NCI-H526 (cell line): ENCODE data around the gene HIPK2.
"Not testable (repeated sequence)": the region's sequence is repeated elsewhere in the genome, so short reads cannot be mapped to it uniquely, and the experiment has no call there.

ENCODE experiments used
- DNase-seq, 2 experiments: peaks; one replicate each; lab custom pipeline; 2025; lab: John Stamatoyannopoulos, UW

Gene HIPK2

DNA sequence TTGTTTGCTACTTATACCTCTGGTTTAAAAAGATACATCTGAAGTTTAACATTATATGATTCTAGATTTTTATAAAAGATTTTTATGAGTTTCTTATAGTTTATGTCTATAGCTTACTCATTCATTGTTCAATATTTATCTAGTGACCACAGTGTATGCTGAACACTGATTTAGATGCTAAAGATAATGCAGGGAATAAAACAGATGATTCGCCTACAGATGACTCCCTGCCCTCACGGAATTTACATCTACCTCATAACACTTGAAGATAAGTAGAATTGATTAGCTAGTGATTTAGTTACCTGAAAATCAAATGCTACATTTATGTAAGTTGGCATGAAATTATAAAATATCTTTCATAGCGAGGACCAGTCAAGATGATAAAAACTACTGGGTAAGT is 105.8 kb downstream of the HIPK2 start:
- no peak for DNase-seq

DNA sequence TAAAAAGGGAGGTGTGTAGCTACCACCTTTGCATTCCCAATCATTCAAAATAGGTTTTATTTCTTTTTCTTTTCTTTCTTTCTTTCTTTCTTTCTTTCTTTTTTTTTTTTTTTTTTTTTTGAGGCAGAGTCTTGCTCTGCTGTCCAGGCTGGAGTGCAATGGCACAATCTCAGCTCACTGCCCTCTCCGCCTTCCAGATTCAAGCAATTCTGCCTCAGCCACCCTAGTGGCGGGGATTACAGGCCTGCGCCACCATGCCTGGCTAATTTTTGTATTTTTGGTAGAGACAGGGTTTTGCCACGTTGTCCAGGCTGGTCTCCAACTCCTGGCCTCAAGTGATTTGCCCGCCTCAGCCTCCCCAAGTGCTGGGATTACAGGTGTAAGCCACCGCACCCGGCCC is 107.1 kb downstream of the HIPK2 start:
- DNase-seq = not testable (repeated sequence)

DNA sequence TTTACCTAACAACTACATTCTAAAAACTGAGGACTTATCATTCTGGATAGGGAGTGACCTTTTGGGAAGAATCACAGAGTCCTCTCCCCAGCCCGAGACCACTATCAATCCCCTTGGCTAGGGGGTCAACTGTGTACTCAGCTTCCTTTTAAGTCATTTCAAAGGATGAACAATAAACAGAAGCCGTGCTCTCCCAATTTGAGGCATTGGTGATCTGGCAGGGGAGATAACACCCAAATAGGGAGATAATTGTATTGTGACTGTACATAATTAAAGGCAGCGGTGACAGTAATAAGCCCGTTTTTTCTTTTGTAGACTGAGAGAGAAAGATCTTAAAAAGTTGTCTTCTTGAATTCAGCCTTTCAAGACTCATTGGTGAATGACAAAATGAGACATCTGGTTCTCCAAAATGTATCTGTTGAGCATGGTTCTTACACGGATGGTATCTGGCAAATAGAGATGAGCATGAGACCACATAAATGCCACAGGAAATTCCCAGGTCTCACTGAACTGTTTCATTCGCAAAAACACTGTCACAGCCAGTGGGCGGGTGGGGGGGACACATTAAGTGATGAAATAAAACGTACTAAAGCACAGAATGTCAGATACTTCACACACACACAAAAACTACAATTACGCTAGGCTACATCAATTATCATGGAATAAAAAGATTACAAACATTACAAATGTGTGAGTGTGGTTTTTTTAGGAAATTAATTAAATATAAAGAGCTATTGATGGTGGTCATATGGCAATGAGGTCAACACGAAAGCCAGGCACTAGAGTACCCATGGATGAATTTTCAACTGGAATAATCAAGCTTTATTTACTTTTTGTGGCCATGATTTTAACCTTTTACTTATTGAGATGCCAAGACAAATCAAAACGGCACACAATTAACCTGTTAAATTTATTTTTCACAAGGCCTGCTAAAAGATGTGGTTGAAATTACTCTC is 108.4 kb downstream of the HIPK2 start:
- no peak for DNase-seq

DNA sequence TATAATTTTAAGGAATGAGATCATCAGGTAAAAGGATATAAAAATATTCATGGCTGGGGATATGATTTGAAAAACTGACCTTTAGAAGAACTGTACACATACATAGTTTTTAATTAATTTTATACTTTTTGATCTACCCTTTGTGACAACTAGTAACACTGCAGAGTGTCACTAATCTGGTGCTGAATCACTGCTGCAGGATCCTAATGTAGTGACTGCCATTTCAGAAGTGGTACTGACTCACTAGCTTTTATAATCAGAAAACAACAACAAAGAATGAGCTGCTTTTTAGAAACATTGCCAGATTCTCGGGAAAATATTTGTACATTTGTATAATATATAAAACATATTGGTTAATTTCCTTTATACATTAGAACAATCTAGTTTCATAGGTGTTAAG is 110.4 kb downstream of the HIPK2 start:
- no peak for DNase-seq

DNA sequence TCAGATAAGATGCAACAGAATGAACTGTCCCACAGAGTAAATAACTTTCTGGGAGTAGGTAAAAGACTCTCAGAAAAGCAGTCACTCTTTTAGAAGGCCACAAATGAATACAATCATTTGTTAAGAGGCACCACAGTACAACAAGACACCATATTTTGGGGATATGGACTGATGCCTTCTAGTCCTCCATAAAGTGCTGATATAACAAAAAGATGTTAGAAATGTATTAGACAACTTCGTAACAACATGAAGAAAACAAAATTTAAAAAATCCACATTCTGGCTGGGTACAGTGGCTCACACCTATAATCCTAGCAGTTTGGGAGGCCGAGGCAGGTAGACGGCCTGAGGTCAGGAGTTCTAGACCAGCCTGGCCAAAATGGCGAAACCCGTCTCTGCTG is 111.3 kb downstream of the HIPK2 start:
- DNase-seq = no peak

DNA sequence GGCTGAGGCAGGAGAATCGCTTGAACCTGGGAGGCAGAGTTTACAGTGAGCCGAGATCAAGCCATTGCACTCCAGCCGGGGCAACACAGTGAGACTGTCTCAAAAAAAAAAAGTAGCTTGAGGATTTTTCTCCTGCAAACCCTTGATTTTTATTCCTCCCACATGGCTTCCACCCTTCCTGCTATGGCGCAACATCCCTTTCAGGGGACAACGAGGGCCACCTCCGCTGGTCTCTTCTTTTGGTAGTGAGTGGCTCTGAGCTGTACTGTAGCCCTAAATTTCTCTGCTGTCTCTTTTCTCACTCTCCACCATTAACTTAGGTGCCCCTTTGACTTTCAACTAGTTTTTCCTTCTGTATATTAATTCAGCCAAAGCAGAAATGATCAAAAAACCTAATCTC is 113.4 kb downstream of the HIPK2 start:
- DNase-seq = no peak

DNA sequence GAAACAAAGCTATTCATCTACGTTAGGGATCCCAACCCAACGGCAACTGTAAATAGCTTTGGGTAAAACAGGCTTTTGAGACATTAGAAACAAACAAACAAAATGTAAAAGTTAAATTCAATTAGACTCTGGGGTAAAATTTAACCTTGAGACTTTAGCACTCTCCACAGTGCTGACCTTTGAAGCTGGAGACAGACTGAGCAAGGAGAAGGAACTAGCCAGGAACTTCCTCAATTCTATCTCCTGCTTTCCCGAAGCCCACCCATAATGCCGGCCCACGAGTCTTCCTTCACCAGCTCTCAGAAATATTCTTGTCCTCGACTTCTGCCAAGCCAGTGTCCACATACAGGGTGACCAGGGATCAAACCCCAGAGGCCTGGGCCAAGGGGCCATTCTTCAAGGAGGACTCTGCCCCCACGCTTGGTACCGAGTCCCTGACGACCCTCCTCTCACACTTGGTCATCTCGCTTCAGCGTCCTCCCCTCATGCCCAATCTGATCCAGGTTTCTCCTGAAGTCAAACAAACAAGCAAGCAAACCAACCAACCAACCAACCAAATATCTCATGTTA is 114.1 kb downstream of the HIPK2 start:
- no peak for DNase-seq

DNA sequence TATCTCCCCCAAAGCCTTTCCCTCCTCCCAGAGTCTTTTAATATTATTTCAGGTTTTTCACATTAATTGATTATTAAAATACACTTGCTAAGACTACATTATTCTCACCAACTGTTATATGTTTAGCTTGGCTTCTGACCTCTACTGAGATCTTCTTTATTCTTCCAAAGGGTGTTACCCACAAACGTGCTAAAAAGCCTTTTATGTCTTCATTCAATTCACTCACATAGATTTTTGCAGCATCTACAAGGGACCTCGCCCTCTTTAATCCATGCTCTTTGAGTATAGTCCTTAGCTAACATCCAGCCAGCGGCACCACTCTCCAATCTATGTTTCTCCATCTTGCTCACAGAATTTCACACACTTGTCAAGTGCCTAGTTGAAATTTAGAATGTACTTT is 115.9 kb downstream of the HIPK2 start:
- DNase-seq = no peak

DNA sequence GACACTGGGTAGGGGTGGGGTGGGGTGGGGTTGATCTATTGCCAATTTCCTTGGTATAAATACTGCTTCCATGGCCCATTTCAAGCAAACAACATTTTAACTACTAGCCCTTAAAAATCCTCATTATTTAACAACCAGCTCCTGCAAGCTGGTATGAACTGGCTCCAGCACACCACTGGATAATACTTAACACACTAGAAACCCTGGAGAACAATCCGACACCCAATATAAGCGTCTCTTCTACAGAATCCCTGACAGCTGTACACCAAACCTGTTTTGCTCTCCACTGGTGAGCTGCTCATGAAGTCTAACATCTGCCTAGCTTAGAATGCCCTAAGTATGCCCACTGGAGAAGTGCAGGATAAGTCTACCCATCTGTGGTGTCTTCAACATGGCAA is 116.8 kb downstream of the HIPK2 start:
- no peak for DNase-seq

DNA sequence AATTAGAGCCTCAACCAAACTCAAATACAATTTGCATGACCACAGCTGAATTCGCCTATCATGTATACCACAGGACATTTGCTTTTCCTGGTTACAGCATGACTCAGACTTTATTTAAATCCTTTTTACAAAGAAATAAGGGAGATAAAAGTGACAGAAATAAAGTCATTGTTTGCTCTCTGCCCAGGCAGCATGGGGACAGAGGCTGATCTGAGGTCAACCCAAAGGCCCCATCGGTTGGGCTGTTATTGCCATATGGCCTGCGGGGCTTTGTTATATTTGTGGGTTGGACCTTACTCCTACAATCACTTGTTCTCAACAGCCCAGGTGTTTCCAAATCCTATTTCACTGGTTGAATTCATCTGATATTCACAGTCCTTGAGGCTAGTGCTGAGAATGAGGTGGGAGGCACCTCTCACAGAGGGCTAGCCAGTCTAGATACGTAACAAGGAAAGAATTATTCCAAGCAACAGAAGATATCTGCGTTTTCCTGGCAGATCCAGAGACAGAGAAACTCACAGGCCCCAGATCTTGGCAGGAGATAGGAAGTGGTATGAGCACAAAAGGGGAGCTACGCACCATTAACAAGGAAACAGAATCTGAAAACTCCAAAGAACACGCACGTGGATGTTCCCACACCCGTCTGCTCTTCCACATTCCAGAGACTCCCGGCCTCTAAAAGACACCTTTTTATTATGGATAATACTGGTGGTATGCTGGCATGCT is 117.3 kb downstream of the HIPK2 start:
- DNase-seq = no peak

DNA sequence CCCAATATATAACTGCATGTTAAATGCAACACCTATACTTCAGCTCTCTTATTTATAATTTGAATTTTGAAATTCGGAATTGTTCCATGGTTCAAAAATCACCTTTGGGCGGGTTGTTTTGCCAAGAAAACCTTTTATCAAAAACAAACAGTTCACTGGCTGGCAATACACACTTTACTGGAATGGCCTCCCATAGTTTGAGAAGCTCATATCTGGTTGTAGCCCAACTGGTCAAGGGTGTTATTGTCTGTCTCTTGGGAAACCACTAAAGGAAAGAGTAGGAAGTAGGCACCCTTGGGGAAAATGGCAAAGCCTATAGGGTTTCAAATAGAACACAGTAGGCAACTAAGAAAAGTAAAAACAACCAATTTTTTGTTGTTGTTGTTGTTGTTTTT is 117.9 kb downstream of the HIPK2 start:
- no peak for DNase-seq

DNA sequence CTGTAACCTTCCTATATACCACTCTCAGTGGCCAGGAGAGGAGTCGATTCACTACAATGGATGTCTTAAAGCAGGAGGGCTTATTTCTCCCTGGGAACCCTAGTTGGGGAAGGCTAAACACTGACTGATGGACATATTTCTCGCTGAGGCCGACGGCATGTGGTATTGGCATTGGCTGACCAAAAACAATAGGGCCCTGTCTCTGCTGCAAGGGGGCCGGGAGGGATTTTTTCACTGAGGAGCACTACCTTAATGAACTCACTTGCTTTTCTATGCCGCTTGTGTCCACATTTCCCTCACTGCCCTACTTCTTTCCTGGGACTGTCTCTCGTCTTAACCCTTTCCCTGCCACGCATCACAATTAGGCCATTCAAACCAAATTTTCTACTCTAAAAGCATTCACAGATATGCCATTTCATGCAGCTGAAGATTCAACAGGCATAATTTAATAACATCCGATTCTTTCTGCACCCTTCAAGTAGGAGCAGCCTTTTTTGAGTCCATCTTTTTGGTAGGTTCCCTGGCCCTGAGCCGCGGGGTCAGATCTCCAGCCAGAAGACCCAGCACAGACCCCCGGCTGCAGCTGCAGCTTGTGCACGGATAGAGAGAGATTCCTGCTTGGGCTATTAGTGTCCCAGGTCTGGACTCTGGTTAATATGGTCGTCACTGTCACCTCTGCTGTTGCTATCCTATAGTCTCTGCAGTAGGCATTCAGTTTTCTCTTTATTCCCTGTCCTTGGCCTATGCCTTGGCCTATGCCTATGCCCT is 118.7 kb downstream of the HIPK2 start:
- no peak for DNase-seq

DNA sequence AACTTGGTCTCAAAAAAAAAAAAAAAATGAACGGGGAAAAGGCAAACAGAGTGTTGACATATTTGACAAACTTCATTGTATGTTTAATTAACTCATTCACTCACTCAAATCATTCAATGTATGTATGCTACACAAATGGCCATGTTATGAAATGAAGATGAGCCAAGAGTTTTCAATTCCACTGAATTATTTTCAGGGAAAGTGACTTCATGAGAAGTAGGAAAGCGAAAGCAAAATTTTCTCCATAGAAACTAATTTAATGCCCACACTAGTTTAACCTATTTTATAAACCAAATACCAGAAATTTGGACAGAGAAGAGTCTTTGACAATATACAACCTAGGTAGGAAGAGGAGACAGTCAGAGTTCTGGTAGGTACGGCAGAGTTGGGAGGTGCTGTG is 119.5 kb downstream of the HIPK2 start:
- no peak for DNase-seq

DNA sequence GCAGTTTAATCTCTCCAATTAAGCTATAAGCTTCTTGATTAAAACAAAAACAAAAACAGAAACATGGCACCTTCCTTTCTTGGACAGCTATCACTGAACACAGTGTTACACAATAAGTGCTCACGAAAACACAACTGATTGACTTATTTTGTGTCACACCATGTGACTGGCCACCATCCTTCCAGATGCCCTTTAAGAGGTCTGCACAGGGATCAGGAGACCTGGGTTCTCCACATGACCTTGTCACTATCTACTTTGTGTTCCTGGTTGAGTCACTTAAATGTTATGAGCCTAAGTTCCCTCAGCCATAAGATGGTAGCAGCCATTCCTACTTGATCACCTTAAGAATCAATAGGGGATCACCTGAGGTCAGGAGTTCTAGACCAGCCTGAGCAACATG is 120.1 kb downstream of the HIPK2 start:
- no peak for DNase-seq

DNA sequence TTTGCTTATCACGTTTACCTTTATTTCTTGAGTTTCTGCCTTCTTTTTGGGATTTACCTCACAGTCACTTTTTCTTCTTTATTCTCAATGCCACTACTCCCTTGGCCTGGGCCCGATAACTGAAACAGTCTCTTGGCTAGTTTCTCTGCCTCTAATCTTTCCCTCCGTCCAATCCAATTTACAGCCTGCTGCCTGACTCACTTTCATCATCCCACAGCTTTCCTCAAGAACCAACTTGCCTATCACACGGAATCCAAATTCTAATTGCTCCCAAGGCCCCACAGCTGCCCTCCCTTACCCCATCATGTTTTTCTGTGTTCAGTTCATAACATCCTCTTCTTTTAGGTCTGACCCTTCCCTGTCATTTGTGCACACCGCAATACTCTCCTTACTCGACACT is 121.4 kb downstream of the HIPK2 start:
- DNase-seq = no peak

DNA sequence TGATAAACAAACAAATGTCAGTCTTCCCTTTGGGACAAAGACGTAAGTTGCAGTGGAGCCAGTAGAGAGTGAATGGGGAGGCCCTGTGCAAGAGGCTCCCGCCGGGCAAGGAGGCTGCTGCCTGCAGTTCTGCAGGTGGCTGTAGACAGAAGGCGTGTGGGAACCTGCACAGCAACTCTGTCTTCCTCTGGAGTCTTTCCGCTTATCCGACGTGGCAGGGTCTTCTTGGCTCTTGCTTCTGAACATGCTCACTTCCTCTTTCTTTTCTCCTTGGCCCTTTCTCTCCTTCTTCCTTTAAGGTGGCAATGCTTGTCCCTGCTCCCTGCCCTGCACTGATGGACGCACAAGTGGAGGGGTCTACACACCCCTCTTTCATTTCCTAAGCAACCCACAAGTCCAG is 122.5 kb downstream of the HIPK2 start:
- peak in 1 of 2 experiments; percentile 15 for DNase-seq

DNA sequence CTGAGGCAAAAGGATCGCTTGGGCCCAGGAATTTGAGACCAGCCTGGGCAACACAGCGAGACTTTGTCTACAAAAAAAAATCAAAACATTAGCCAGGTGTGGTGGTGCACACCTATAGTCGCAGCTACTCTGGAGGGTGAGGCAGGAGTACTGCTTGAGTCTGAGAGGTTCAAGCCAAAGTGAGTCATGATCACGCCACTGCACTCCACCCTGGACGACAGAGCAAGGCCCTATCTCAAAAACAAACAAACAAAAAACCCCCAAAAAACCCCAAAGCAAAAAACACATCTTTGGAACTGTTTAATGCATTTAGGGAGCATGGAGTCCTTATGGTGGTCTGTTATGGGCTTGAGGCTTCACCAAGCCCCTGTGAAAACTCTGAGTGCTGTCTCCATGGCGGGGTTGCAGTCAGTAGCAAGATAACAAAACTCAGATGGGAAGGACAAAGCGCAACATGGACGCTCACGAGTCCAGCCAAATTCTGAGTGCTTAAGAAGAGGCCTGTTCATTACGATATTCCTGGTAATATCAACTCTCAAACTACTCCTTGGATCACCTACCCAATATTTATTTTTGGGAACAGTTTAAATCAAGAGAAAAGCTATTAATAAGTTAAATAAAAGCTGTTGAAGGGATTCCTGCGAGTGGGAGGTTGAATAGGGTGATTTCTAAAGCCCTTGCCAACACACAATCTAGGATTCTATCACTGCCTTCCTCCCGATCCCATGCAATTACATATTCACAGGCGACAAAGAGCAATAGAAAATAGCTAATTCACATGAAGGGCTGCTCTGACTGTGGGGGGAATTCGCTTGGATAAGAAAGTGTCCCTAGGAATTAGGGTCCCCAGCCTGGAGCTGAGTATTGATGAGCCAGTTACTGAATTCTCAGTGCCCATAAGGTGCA is 123.3 kb downstream of the HIPK2 start:
- no peak for DNase-seq

DNA sequence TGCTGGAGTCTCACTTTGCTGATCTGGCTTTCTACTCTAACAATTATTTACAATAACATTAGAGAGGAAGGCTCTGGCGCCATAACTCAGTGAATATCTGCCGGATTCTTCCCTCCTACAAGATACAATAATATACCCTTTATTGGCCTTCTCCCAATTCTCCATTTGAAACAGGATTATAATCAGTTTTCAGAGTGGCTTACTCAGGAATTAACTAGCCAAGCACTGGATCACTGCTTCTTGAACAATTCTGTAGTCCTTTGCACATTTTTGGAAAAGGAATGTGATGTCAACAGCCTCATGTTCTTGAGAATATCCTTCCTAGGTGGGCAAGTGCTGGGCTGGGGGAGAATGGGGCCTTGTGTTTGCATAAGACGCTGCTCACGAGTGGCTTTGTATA is 125.9 kb downstream of the HIPK2 start:
- DNase-seq = no peak

DNA sequence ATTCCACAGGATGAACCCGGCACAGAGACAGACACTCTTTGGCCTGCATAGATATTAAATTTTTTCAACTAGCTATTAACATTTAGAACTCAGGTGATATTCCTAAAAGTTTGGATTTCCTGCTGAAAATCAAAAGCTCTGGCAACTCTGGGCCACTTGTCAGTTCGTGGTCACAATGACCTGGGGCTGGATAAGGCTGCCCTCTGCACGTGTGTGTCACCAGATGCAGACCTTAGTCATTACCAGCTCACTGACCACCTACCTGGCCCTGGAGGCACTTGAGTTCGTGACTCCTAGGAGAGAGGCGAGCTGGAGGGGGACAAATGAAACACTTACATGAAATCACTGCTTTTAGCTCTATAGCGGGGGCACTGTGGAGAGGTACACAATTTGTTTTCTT is 126.5 kb downstream of the HIPK2 start:
- no peak for DNase-seq

DNA sequence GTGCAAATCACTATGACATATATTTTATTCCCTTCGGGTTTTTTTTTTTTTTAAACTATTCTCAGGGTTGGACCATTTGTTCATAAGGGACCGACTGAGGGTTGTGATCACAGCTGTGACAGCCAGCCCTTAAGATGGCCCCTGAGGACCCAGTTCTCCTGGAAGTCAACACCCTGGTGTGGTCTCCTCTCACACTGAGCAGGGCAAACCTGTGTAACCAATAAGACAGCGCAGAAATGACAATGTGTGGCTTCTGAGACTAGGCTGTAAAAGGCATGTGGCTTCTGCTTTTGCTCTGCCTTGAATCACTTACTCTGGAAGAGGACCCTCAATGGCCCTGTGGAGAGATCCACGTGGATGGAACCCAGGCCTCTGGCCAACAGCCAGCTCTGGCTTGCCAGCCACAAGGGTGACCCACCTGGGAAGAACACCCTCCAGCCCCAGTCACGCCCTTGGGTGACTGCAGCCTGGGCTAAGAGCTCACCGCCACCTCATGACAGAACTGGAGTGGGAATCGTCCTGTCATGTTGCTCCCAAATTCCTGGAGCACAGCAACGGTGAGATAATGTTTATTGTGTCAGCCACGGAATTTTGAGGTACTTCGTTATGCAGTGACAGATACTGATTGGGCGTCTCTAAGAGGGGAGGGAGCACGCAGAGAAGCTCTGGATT is 127.2 kb downstream of the HIPK2 start:
- DNase-seq = no peak
